Measurements from ENCODE around the gene FOXN3. TPM values are rescaled to one million over a fixed set of nuclear protein-coding genes. Genes with fewer than 3 reads are reported as not detected.

Gene FOXN3
- total and polyA plus RNA-seq, 10 of the 15 experiments (the other 5 are each of a cell fraction or from before 2014, with no cell fraction given) = 4.5 to 68.9 (median 29.7) TPM

- CTCF ChIA-PET = interaction anchor here (0.9 to 1.0 kb wide), 2 partner anchors 34 to 98 kb away, joined by 3 to 4 read pairs; no protein-coding TSS in a partner anchor
- SMC1A ChIA-PET (ENCODE audit: uncharacterized antibody, unreplicated experiment) = interaction anchor here (0.6 to 1.6 kb wide), 19 partner anchors 9 to 310 kb away, joined by 3 to 11 read pairs (median 4); no protein-coding TSS in a partner anchor
- Histone ChIP-seq H3K9me3 (replicated peaks; ENCODE audit: control insufficient read depth, insufficient read depth, low read length) (no peaks in the 10 kb centered on the region; the same call in 2 of the 3 replicates), H3K4me3 (peak overlapping the region; percentile 25; the same call in 1 of the 2 replicates), H3K27ac (ENCODE audit: control insufficient read depth, insufficient read depth) (peak overlapping the region; percentile 91), H3K79me2 (ENCODE audit: control insufficient read depth, insufficient read depth, low read length) (peaks cover 27% of the 10 kb centered on the region), H4K20me1 (ENCODE audit: control insufficient read depth, insufficient read depth) (no peaks in the 10 kb centered on the region), H3K9ac (ENCODE audit: control insufficient read depth, insufficient read depth, low read length) (peak overlapping the region; percentile 54), H2AFZ (ENCODE audit: control insufficient read depth, low read depth, low read length) (no peak overlapping the region), H3K36me3 (ENCODE audit: control insufficient read depth in 2 of 2, insufficient read depth in 2 of 2, low read length in 1 of 2) (peaks cover 0 to under 1% of the 10 kb centered on the region in 2 experiments; a peak in 3 of 4 replicates), H3K27me3 (replicated peaks in 1 of 2; ENCODE audit: control insufficient read depth in 2 of 2, insufficient read depth in 2 of 2, low read length in 1 of 2) (no peaks in the 10 kb centered on the region), H3K4me1 (ENCODE audit: control insufficient read depth, insufficient read depth, low read length) (peaks cover 50% of the 10 kb centered on the region), H3K4me2 (ENCODE audit: control insufficient read depth, insufficient read depth) (peak overlapping the region; percentile 74)
- DNase-seq (ENCODE audit: low read depth, low spot score) = no peak
- intact Hi-C loops (cut with micrococcal nuclease; ENCODE audit: unreplicated experiment) (loop anchor here (5.0 to 10.0 kb wide), 2 partner anchors 85 to 157 kb away; partner anchors contain the start of gene FOXN3), in situ Hi-C loops (cut with MboI) (no loop called here)
- RAD21 ChIA-PET (ENCODE audit: unreplicated experiment) = interaction anchor here (0.8 to 1.3 kb wide), 10 partner anchors 10 to 154 kb away, joined by 3 to 16 read pairs (median 4); no protein-coding TSS in a partner anchor
- POLR2A ChIA-PET = interaction anchor here (0.5 to 1.2 kb wide), 5 partner anchors 12 to 101 kb away, joined by 3 to 5 read pairs (median 3); no protein-coding TSS in a partner anchor
- BruUV-seq (replicated peaks) = no TSS peak
- WGBS (ENCODE audit: insufficient coverage, insufficient replicate concordance, low lambda C conversion rate, missing lambda C conversion rate) = 43% methylated on average over 3 of the region's 3 CpGs
- FAIRE-seq = no peak
- no peak for TF ChIP-seq SIN3A (IDR thresholded peaks at IDR 0.05; ENCODE audit: low read depth, low read length)
- TF ChIP-seq ZNF207 (IDR thresholded peaks at IDR 0.05; ENCODE audit: borderline replicate concordance) = no peak
- TF ChIP-seq SUZ12 (IDR thresholded peaks at IDR 0.05; ENCODE audit: unreplicated experiment) = no peak
- no peak for TF ChIP-seq TCF7 (IDR thresholded peaks at IDR 0.05; ENCODE audit: borderline replicate concordance)
- TF ChIP-seq MYB (IDR thresholded peaks at IDR 0.05; ENCODE audit: borderline replicate concordance, low read depth, low read length) = no peak
- TF ChIP-seq IRF3 (IDR thresholded peaks at IDR 0.05) = no peak
- no peak for TF ChIP-seq POLR2AphosphoS5 (IDR thresholded peaks at IDR 0.05; ENCODE audit: low read length)
- no peak for TF ChIP-seq EGR1 (IDR thresholded peaks at IDR 0.05; ENCODE audit: borderline replicate concordance in 1 of 2, low read depth in 2 of 2, low read length in 2 of 2)
- no peak for TF ChIP-seq EZH2 (IDR thresholded peaks at IDR 0.05; ENCODE audit: borderline replicate concordance, control insufficient read depth, low read depth, low read length)
- ATAC-seq = peak; percentile 50
These were observed 85.0 kb downstream of the FOXN3 start for GRCh38 chr14:89332031-89332430.
